ENCODE data around the gene NAA40.

The NAA40 gene

DNA sequence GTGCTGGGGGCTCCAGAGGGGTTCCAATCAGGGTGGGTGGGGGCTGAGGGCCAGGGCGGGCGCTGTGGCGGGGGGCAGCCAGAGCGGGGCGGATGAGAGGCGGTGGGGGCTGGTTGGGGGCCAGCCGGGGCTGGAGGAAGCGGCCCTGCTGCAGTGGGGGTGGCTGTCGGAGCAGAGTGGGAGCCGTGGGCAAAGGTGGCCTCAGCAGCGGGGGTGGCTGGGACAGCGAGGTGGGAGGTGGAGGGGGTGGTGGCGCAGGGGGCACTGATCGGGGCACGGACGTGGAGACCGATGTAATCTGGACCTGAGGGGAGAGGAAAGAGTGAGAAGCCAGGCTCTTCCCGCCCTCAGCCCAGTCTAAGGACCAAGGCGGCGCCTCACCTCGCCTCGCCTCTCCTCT is 26.9 kb upstream of the NAA40 start:
- Histone ChIP-seq H3K79me2 (ENCODE audit: insufficient read depth, low read length) (no peaks in the 10 kb centered on the region), H3K27ac (ENCODE audit: low read length) (no peak overlapping the region), H4K20me1 (ENCODE audit: insufficient read depth, low read length) (peaks cover 12% of the 10 kb centered on the region), H3K9ac (ENCODE audit: low read depth, low read length) (no peak overlapping the region), H3K27me3 (ENCODE audit: insufficient read depth, low read length, poor library complexity) (no peaks in the 10 kb centered on the region), H3K9me3 (ENCODE audit: insufficient read depth, low read length, severe bottlenecking) (no peaks in the 10 kb centered on the region), H3K4me2 (ENCODE audit: insufficient read depth, low read length) (no peak overlapping the region), H2AFZ (ENCODE audit: low read depth, low read length) (no peak overlapping the region), H3K36me3 (ENCODE audit: insufficient read depth, low read length) (peaks cover 27% of the 10 kb centered on the region), H3K4me3 (ENCODE audit: low read depth in 1 of 2, low read length in 2 of 2) (no peak overlapping the region), H3K4me1 (ENCODE audit: insufficient read depth, low read length) (peaks cover 12% of the 10 kb centered on the region)
- TF ChIP-seq, protein P1, sequence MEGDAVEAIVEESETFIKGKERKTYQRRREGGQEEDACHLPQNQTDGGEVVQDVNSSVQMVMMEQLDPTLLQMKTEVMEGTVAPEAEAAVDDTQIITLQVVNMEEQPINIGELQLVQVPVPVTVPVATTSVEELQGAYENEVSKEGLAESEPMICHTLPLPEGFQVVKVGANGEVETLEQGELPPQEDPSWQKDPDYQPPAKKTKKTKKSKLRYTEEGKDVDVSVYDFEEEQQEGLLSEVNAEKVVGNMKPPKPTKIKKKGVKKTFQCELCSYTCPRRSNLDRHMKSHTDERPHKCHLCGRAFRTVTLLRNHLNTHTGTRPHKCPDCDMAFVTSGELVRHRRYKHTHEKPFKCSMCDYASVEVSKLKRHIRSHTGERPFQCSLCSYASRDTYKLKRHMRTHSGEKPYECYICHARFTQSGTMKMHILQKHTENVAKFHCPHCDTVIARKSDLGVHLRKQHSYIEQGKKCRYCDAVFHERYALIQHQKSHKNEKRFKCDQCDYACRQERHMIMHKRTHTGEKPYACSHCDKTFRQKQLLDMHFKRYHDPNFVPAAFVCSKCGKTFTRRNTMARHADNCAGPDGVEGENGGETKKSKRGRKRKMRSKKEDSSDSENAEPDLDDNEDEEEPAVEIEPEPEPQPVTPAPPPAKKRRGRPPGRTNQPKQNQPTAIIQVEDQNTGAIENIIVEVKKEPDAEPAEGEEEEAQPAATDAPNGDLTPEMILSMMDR (IDR thresholded peaks at IDR 0.05; ENCODE audit: borderline replicate concordance, extremely low read depth, low read length, poor library complexity, severe bottlenecking): no peak
- no peak for TF ChIP-seq EZH2 (IDR thresholded peaks at IDR 0.05; ENCODE audit: borderline replicate concordance, low read depth, low read length, severe bottlenecking)
- DNase-seq (no peak), ATAC-seq (ENCODE audit: insufficient read depth, low read depth) (no peak)

DNA sequence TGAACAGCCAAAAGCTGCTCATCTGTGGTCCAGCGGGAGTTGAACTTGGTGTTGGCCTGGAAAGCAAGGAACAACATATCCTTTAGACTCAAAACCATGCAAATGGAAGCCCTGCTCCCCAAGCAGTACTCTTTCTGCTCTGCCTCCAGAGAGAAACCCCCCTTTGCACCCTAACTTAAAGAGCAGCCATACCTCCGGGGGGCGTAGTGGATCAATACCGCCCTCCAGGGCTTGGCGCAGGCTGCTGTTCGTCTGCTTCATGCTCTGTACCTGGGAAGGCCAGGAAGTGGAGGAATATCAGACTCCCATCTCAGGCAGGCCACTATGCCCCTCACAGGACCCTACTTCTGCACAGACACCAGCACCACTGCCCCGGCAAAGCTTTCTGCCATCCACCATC is 26.1 kb upstream of the NAA40 start:
- Histone ChIP-seq H3K9me3 (ENCODE audit: insufficient read depth, low read length, severe bottlenecking) (no peaks in the 10 kb centered on the region), H2AFZ (ENCODE audit: low read depth, low read length) (no peak overlapping the region), H3K79me2 (ENCODE audit: insufficient read depth, low read length) (no peaks in the 10 kb centered on the region), H3K9ac (ENCODE audit: low read depth, low read length) (no peak overlapping the region), H3K36me3 (ENCODE audit: insufficient read depth, low read length) (peaks cover 19% of the 10 kb centered on the region), H3K4me2 (ENCODE audit: insufficient read depth, low read length) (no peak overlapping the region), H3K27me3 (ENCODE audit: insufficient read depth, low read length, poor library complexity) (no peaks in the 10 kb centered on the region), H3K4me1 (ENCODE audit: insufficient read depth, low read length) (peaks cover 17% of the 10 kb centered on the region), H3K27ac (ENCODE audit: low read length) (no peak overlapping the region), H4K20me1 (ENCODE audit: insufficient read depth, low read length) (peaks cover 8% of the 10 kb centered on the region), H3K4me3 (ENCODE audit: low read depth in 1 of 2, low read length in 2 of 2) (no peak overlapping the region)
- no peak for DNase-seq
- no peak for TF ChIP-seq EZH2 (IDR thresholded peaks at IDR 0.05; ENCODE audit: borderline replicate concordance, low read depth, low read length, severe bottlenecking)
- TF ChIP-seq, protein P1 (IDR thresholded peaks at IDR 0.05; ENCODE audit: borderline replicate concordance, extremely low read depth, low read length, poor library complexity, severe bottlenecking): no peak
- no peak for ATAC-seq (ENCODE audit: insufficient read depth, low read depth)

DNA sequence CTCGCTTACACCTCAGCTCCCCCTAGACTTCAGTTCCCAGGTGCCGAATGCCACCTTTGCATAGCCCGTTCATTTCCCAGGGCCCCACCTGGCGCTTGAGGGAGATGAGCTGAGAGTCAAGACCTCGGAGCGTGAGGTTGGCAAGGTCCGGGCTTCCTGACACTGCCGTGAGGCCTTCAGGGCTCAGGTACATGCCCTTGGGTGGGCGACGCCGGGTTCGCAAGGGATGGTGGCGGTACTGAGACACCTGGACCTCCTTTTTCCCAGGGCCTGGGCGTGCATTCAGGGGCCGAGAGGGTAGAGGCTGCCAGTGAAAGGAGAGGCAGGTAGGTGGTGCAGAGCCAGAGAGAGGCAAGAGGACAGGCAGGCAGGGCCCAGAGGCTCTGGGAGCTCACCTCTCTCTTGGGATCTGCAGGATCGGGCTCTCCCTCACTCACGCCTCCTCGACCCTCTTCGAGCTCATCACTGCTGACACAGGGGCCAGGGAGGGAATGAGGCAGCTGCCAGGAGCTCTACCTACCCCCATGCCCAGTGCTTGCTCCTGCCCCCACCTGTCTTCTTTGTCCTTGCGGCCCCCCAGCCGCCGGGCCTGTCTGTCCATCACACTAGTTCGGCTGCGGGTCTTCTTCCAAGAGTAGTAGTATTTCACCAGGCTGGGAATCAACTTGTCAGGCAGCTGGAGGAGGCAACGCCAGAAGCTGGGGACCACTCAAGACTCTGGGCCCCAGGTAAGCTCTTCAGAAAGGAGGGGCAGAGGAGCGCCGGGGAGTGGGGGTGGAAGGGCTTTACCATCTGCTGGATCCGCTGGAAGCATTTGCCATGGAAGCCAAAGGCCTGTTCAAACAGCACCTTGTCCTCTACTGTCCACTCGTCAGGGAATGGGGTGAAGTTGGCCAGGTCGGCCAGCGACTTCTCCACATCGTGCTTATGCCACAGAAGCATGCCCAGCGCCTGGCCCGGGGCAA is 24.7 kb upstream of the NAA40 start:
- no peak overlapping the region for H3K9ac ChIP-seq (ENCODE audit: low read depth, low read length)
- no peak for DNase-seq
- H2AFZ ChIP-seq (ENCODE audit: low read depth, low read length): no peak overlapping the region
- no peak for TF ChIP-seq EZH2 (IDR thresholded peaks at IDR 0.05; ENCODE audit: borderline replicate concordance, low read depth, low read length, severe bottlenecking)
- TF ChIP-seq, protein P1 (IDR thresholded peaks at IDR 0.05; ENCODE audit: borderline replicate concordance, extremely low read depth, low read length, poor library complexity, severe bottlenecking): no peak
- no peak overlapping the region for H3K27ac ChIP-seq (ENCODE audit: low read length)
- no peaks in the 10 kb centered on the region for H3K9me3 ChIP-seq (ENCODE audit: insufficient read depth, low read length, severe bottlenecking)
- peaks cover 5% of the 10 kb centered on the region for H3K36me3 ChIP-seq (ENCODE audit: insufficient read depth, low read length)
- H4K20me1 ChIP-seq (ENCODE audit: insufficient read depth, low read length): peaks cover 8% of the 10 kb centered on the region
- no peak for ATAC-seq (ENCODE audit: insufficient read depth, low read depth)
- peaks cover 25% of the 10 kb centered on the region for H3K4me1 ChIP-seq (ENCODE audit: insufficient read depth, low read length)
- no peak overlapping the region for H3K4me3 ChIP-seq (ENCODE audit: low read depth in 1 of 2, low read length in 2 of 2)
- no peaks in the 10 kb centered on the region for H3K27me3 ChIP-seq (ENCODE audit: insufficient read depth, low read length, poor library complexity)
- no peak overlapping the region for H3K4me2 ChIP-seq (ENCODE audit: insufficient read depth, low read length)
- no peaks in the 10 kb centered on the region for H3K79me2 ChIP-seq (ENCODE audit: insufficient read depth, low read length)
